VCaP (cell line): Measurements from ENCODE around the gene TMEM250.

ENCODE experiments used
- H3K27ac ChIP-seq: fragments of 450-650 bp; 2 replicates; pipeline ENCODE4 v1.5.1; 2017
- CTCF ChIP-seq: fragments of 450-650 bp; conservative IDR thresholded peaks from 2 replicates; pipeline ENCODE4 v1.5.1; 2017; ENCODE audit warnings: mild to moderate bottlenecking, moderate library complexity

The TMEM250 gene

GRCh38 chr9:136146126-136147037 is 27.7 kb upstream of the TMEM250 start:
- H3K27ac ChIP-seq: no peak overlapping the region
- no peak for TF ChIP-seq CTCF

- no peak for TF ChIP-seq CTCF
- H3K27ac ChIP-seq: no peak overlapping the region
Observed at GRCh38 chr9:136145580-136145979, 26.9 kb upstream of the TMEM250 start.

GRCh38 chr9:136144450-136144849 is 25.8 kb upstream of the TMEM250 start:
- TF ChIP-seq CTCF: no peak
- no peak overlapping the region for H3K27ac ChIP-seq

GRCh38 chr9:136143215-136144001 is 24.7 kb upstream of the TMEM250 start:
- H3K27ac ChIP-seq: no peak overlapping the region
- TF ChIP-seq CTCF: peak; percentile 56

- TF ChIP-seq CTCF: no peak
- no peak overlapping the region for H3K27ac ChIP-seq
Observed at GRCh38 chr9:136142859-136143214, 24.2 kb upstream of the TMEM250 start.

GRCh38 chr9:136142414-136142796 is 23.7 kb upstream of the TMEM250 start:
- TF ChIP-seq CTCF: no peak
- no peak overlapping the region for H3K27ac ChIP-seq

GRCh38 chr9:136141682-136142413 is 23.2 kb upstream of the TMEM250 start:
- TF ChIP-seq CTCF: no peak
- H3K27ac ChIP-seq: no peak overlapping the region
